Activated CD4-positive, alpha-beta memory T cell treated with anti-CD3 and anti-CD28 coated beads for 36 hours (primary cell): Measurements from ENCODE around the gene WDR17. TPM values are rescaled to one million over a fixed set of nuclear protein-coding genes. Genes with fewer than 3 reads are reported as not detected.

Experiments used
- total RNA-seq, 2 experiments: library from RNA; stranded (reverse); gene quantifications; one replicate each; pipeline ENCODE4 v1.2.3, GENCODE V29; 2021

The WDR17 gene
- total RNA-seq, 2 experiments from 2014 or later, result 1.1 to 1.2 TPM

Other genes starting within 250 kb of the WDR17 start
- gene SPATA4, start 129.7 kb downstream of the WDR17 start, total RNA-seq, result not detected
- gene ASB5, start 203.4 kb downstream of the WDR17 start, total RNA-seq, result not detected